Sigmoid colon (tissue), 4 donors: Measurements from ENCODE around the gene GORASP2.
"Not testable (repeated sequence)": the region's sequence is repeated elsewhere in the genome, so short reads cannot be mapped to it uniquely, and the experiment has no call there.

Source experiments
- CTCF ChIP-seq, 4 experiments: fragments of 450-650 bp in 3 of 4; fragments of 200-600 bp in 1 of 4; IDR thresholded peaks; one replicate each; pipeline ENCODE4 v1.5.1; 2016 to 2019; ENCODE audit warnings: antibody characterized with exemption in 4 of 4, mild to moderate bottlenecking in 3 of 4, moderate library complexity in 2 of 4
- POLR2A ChIP-seq, 2 donors: fragments of 450-650 bp; IDR thresholded peaks; one replicate each; pipeline ENCODE4 v1.6.1; 2016; ENCODE audit warnings: antibody characterized with exemption in 2 of 2, mild to moderate bottlenecking in 2 of 2, moderate library complexity in 2 of 2
- POLR2AphosphoS5 ChIP-seq, 4 donors: sonication (generic); formaldehyde crosslinking; IDR thresholded peaks; one replicate each; pipeline ENCODE4 v1.6.1; 2017; ENCODE audit warnings: antibody characterized with exemption in 4 of 4

DNA sequence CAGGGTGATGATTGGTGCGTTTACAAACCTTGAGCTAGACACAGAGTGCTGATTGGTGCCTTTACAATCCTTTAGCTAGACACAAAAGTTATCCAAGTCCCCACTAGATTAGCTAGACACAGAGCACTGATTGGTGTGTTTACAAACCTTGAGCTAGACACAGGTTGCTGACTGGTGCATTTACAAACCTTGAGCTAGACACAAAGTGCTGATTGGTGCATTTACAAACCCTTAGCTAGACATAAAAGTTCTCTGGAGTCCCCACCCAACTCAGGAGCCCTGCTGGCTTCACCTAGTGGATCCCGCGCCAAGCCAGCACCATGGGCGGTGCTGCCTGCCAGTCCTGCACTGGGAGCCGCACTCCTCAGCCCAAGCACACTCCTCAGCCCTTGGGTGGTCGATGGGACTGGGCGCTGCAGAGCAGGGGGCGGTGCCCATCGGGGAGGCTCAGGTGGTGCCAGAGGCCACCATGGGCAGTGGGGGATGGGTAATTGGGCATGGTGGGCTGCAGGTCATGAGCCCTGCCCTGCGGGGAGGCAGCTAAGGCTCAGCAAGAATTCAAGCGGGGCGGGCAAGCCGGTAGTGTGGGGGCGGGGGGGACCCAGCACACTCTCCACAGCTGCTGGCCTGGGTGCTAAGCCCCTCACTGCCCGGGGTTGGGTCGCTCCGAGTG lies 13.9 kb upstream of the GORASP2 start:
- TF ChIP-seq CTCF, POLR2A, POLR2AphosphoS5 (IDR thresholded peaks at IDR 0.05): not testable (repeated sequence)
